Measurements from ENCODE around the gene HAGHL. TPM values are rescaled to one million over a fixed set of nuclear protein-coding genes. Genes with fewer than 3 reads are reported as not detected.

Gene HAGHL
- total RNA-seq, 2 donors from 2014 or later, result 8.9 to 11.4 TPM

- Histone ChIP-seq H3K27ac (ENCODE audit: low read depth, low read length) (peak within 1 kb of the TSS; percentile 88), H3K9ac (ENCODE audit: extremely low read depth, low read length, poor library complexity, severe bottlenecking) (peak within 1 kb of the TSS; percentile 59), H3K9me3 (ENCODE audit: control insufficient read depth, low read length) (no peaks in the 10 kb centered on the region), H3K4me3 (ENCODE audit: low read length) (peak within 1 kb of the TSS; percentile 87), H3K36me3 (ENCODE audit: control insufficient read depth, insufficient read depth, low read length) (no peaks in the 10 kb centered on the region), H3K27me3 (ENCODE audit: control insufficient read depth, insufficient read depth, low read length, poor library complexity, severe bottlenecking) (peaks cover 11% of the 10 kb centered on the region), H3K4me1 (ENCODE audit: control insufficient read depth, insufficient read depth, low read length) (peaks cover 8% of the 10 kb centered on the region)
- peak within 1 kb of the TSS; percentile 84 for H3K27ac Mint-ChIP-seq
- no peaks in the 10 kb centered on the region for H3K9me3 Mint-ChIP-seq
- H3K4me3 Mint-ChIP-seq, result peak within 1 kb of the TSS; percentile 67
- TF ChIP-seq, protein P1, sequence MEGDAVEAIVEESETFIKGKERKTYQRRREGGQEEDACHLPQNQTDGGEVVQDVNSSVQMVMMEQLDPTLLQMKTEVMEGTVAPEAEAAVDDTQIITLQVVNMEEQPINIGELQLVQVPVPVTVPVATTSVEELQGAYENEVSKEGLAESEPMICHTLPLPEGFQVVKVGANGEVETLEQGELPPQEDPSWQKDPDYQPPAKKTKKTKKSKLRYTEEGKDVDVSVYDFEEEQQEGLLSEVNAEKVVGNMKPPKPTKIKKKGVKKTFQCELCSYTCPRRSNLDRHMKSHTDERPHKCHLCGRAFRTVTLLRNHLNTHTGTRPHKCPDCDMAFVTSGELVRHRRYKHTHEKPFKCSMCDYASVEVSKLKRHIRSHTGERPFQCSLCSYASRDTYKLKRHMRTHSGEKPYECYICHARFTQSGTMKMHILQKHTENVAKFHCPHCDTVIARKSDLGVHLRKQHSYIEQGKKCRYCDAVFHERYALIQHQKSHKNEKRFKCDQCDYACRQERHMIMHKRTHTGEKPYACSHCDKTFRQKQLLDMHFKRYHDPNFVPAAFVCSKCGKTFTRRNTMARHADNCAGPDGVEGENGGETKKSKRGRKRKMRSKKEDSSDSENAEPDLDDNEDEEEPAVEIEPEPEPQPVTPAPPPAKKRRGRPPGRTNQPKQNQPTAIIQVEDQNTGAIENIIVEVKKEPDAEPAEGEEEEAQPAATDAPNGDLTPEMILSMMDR (conservative IDR thresholded peaks at IDR 0.05), result no peak
- peak; percentile 96 for DNase-seq
- 11 to 12% methylated on average over 45 to 106 of the region's 106 CpGs for WGBS, 2 experiments (ENCODE audit: insufficient coverage in 1 of 2, insufficient read length in 1 of 2)
- peaks cover 5% of the 10 kb centered on the region for H3K4me1 Mint-ChIP-seq
- H3K36me3 Mint-ChIP-seq (ENCODE audit: low read depth), result no peaks in the 10 kb centered on the region
- H3K27me3 Mint-ChIP-seq (ENCODE audit: insufficient read depth), result peaks cover 15% of the 10 kb centered on the region
These were observed 5.7 kb upstream of the HAGHL start, which contains the start of gene ANTKMT for GRCh38 chr16:720990-721764. Gene ANTKMT, plus strand, starts transcription at chr16:721146. Its CDS starts 129 bp downstream, at chr16:721275.

DNA sequence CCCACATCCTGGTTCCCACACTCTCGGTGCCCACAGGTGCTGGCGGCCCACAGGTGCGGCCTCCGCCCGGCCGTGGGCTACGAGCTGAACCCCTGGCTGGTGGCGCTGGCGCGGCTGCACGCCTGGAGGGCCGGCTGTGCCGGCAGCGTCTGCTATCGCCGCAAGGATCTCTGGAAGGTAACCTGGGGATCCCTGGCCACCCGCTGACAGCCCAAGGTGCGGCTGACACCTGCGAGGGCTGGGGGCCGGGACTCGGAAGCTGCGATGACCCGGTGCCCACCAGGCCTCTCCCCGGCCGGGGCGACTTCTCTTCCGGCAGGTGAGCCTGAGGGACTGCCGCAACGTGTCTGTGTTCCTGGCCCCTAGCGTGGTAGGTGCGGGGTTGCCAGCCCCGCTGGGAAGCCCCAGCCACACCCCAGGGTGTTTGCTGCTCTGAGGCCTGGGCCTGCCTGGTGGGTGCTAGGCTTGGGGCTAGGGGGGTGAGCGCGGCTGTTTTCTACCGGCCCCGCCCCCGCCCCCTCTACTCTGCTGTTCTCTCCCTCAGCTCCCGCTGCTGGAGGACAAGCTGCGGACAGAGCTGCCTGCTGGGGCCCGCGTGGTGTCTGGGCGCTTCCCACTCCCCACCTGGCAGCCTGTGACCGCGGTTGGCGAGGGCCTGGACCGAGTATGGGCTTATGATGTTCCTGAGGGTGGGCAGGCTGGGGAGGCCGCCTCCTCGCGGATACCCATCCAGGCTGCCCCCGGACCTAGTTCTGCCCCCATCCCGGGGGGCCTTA is 5.0 kb upstream of the HAGHL start:
- H3K4me1 Mint-ChIP-seq, result peaks cover 3% of the 10 kb centered on the region
- peaks cover 12% of the 10 kb centered on the region for H3K27me3 ChIP-seq (ENCODE audit: control insufficient read depth, insufficient read depth, low read length, poor library complexity, severe bottlenecking)
- no peak overlapping the region for H3K27ac ChIP-seq (ENCODE audit: low read depth, low read length)
- no peak overlapping the region for H3K9ac ChIP-seq (ENCODE audit: extremely low read depth, low read length, poor library complexity, severe bottlenecking)
- no peak overlapping the region for H3K4me3 Mint-ChIP-seq
- no peak overlapping the region for H3K27ac Mint-ChIP-seq
- DNase-seq, result no peak
- H3K4me1 ChIP-seq (ENCODE audit: control insufficient read depth, insufficient read depth, low read length), result peaks cover 4% of the 10 kb centered on the region
- no peaks in the 10 kb centered on the region for H3K36me3 Mint-ChIP-seq (ENCODE audit: low read depth)
- H3K9me3 ChIP-seq (ENCODE audit: control insufficient read depth, low read length), result no peaks in the 10 kb centered on the region
- H3K9me3 Mint-ChIP-seq, result no peaks in the 10 kb centered on the region
- no peaks in the 10 kb centered on the region for H3K36me3 ChIP-seq (ENCODE audit: control insufficient read depth, insufficient read depth, low read length)
- peaks cover 15% of the 10 kb centered on the region for H3K27me3 Mint-ChIP-seq (ENCODE audit: insufficient read depth)
- TF ChIP-seq, protein P1 (conservative IDR thresholded peaks at IDR 0.05), result no peak
- 92 to 95% methylated on average over 39 to 51 of the region's 51 CpGs for WGBS, 2 experiments (ENCODE audit: insufficient coverage in 1 of 2, insufficient read length in 1 of 2)
- peak overlapping the region; percentile 53 for H3K4me3 ChIP-seq (ENCODE audit: low read length)

DNA sequence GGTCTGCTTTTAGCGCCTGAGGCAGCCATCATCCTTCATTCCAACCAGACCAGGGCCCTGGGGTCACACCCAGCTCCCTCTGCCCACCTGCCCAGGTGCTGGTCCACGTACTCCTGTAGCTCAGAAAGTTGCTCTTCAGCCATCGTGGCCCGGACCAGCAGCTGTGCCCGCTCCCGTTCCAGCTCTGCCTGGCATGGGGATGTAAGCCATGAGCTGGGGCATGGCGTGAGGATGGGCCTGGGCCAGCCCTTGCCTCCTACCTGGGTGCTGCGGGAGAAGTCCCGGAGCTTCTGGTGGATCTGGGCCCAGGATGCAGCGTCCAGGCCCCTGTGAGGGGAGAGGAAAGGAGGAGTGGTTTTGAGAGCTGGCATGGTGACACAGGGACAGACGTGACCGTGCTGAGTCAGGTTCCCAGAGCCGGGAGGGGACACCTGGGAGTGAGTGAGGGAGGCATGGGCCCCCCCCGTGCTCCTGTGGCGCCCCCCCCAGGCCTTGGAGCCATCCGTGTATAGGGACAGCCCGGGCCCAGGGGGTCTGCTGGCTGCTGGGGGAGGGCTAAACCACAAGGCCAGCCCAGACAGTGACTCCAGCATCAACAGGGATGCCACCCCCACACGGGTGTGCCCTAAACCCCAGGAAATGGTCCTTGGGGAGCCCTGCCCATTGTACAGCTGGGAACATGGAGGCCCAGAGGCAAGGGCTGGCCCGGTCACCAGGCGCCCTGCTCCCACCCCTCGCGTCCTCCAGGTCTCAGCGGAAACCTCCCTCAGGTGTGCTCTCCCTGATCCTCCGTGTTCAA is 3.9 kb upstream of the HAGHL start:
- Mint-ChIP-seq H3K4me3 (no peak overlapping the region), H3K36me3 (ENCODE audit: low read depth) (no peaks in the 10 kb centered on the region), H3K9me3 (no peaks in the 10 kb centered on the region), H3K4me1 (peaks cover 3% of the 10 kb centered on the region), H3K27ac (no peak overlapping the region), H3K27me3 (ENCODE audit: insufficient read depth) (peaks cover 15% of the 10 kb centered on the region)
- Histone ChIP-seq H3K36me3 (ENCODE audit: control insufficient read depth, insufficient read depth, low read length) (no peaks in the 10 kb centered on the region), H3K27me3 (ENCODE audit: control insufficient read depth, insufficient read depth, low read length, poor library complexity, severe bottlenecking) (peaks cover 19% of the 10 kb centered on the region), H3K9me3 (ENCODE audit: control insufficient read depth, low read length) (no peaks in the 10 kb centered on the region), H3K27ac (ENCODE audit: low read depth, low read length) (no peak overlapping the region), H3K9ac (ENCODE audit: extremely low read depth, low read length, poor library complexity, severe bottlenecking) (no peak overlapping the region), H3K4me1 (ENCODE audit: control insufficient read depth, insufficient read depth, low read length) (peaks cover 7% of the 10 kb centered on the region), H3K4me3 (ENCODE audit: low read length) (no peak overlapping the region)
- TF ChIP-seq, protein P1 (conservative IDR thresholded peaks at IDR 0.05), result no peak
- no peak for DNase-seq
- WGBS, 2 experiments (ENCODE audit: insufficient coverage in 1 of 2, insufficient read length in 1 of 2), result 91 to 97% methylated on average over 6 to 24 of the region's 24 CpGs
